ENCODE results near the gene ST3GAL6.

GRCh38 chr3:98713984-98714383, 49.2 kb upstream of the ST3GAL6 start:
- TF ChIP-seq EGR1 (IDR thresholded peaks at IDR 0.05; ENCODE audit: low read depth in 2 of 2): no peak
- no peak for TF ChIP-seq CTCF (IDR thresholded peaks at IDR 0.05; ENCODE audit: low read depth, low read length, missing input control)
- TF ChIP-seq RAD21 (IDR thresholded peaks at IDR 0.05): no peak
- TF ChIP-seq ATF3 (IDR thresholded peaks at IDR 0.05): no peak
- no peak for TF ChIP-seq NR2F2 (IDR thresholded peaks at IDR 0.05)
- no peak for TF ChIP-seq MAX (IDR thresholded peaks at IDR 0.05)

All from liver (tissue), 3 donors.